Endothelial cell of umbilical vein (primary cell): Measurements from ENCODE around the gene IFT57. TPM values are rescaled to one million over a fixed set of nuclear protein-coding genes. Genes with fewer than 3 reads are reported as not detected.

Experiments used
- BruUV-seq: library from RNA; stranded (reverse); fragments of 400-500 nt; replicated peaks from 2 replicates; lab custom pipeline; 2021; lab: Mats Ljungman, UMichigan
- CTCF ChIA-PET: fragments of 300-600, 350-600 bp; sonication (Branson Sonifier 250); formaldehyde crosslinking; loops from one replicate; lab custom pipeline; 2021; ENCODE audit warnings: antibody characterized with exemption, inconsistent platforms; lab: Charles Lee
- POLR2A ChIA-PET: fragments of 300-600, 350-600 bp; sonication (Branson Sonifier 250); formaldehyde crosslinking; loops from one replicate; lab custom pipeline; 2021; ENCODE audit warnings: antibody characterized with exemption, inconsistent platforms; lab: Charles Lee
- DNase-seq: peaks from one replicate; pipeline ENCODE4 v3.0.0-alpha.2; 2011; ENCODE audit warnings: low read depth, low spot score
- FAIRE-seq: peaks from 2 replicates; lab custom pipeline; 2011; peaks lifted over from hg19 to GRCh38; lab: Jason Lieb, UNC
- H2AFZ ChIP-seq: 2 replicates; pipeline ENCODE4 v1.6.0; 2012; ENCODE audit warnings: low read depth, low read length, control low read depth, inconsistent platforms
- H3K27ac ChIP-seq: 2 replicates; pipeline ENCODE4 v1.5.1; 2011; ENCODE audit warnings: low read depth, mild to moderate bottlenecking, control low read depth, low read length, moderate library complexity; ENCODE audit not compliant: insufficient read depth
- H3K27me3 ChIP-seq, 2 experiments: 2 replicates each; pipeline versions ENCODE4 v1.6.0 to v1.6.1; 2011; ENCODE audit warnings: low read length in 2 of 2, mixed read lengths in 1 of 2; ENCODE audit not compliant: control insufficient read depth in 2 of 2, insufficient read depth in 2 of 2
- H3K36me3 ChIP-seq, 2 experiments: 2 replicates in 1 of 2; 3 replicates in 1 of 2; pipeline ENCODE4 v1.5.1; 2011; ENCODE audit warnings: low read length in 2 of 2, mild to moderate bottlenecking in 1 of 2, moderate library complexity in 1 of 2; ENCODE audit not compliant: control insufficient read depth in 2 of 2, insufficient read depth in 2 of 2; ENCODE audit errors: extremely low read depth in 1 of 2
- H3K4me1 ChIP-seq: 3 replicates; pipeline ENCODE4 v1.5.1; 2011; ENCODE audit warnings: mild to moderate bottlenecking, low read length; ENCODE audit not compliant: control insufficient read depth, insufficient read depth; ENCODE audit errors: extremely low read depth
- H3K4me2 ChIP-seq: 2 replicates; pipeline ENCODE4 v1.6.1; 2011; ENCODE audit warnings: low read length, control low read depth, mixed read lengths; ENCODE audit not compliant: insufficient read depth
- H3K4me3 ChIP-seq, 3 experiments: fragments of 200-600 bp in 1 of 3; sonication (generic), shearing (Covaris generic) in 1 of 3; replicated peaks in 1 of 3; 2 replicates each; pipeline ENCODE4 v1.5.1; 2011 to 2016; ENCODE audit warnings: control low read depth in 3 of 3, low read length in 3 of 3, mild to moderate bottlenecking in 2 of 3, inconsistent platforms in 1 of 3, low read depth in 1 of 3, moderate library complexity in 1 of 3; ENCODE audit not compliant: insufficient read depth in 1 of 3
- H3K79me2 ChIP-seq: 2 replicates; pipeline ENCODE4 v1.6.0; 2012; ENCODE audit warnings: low read length, inconsistent platforms; ENCODE audit not compliant: control insufficient read depth, insufficient read depth
- H3K9ac ChIP-seq: replicated peaks from 2 replicates; pipeline ENCODE3; 2011; ENCODE audit warnings: low read length, control low read depth; ENCODE audit not compliant: insufficient read depth; ENCODE audit errors: extremely low read depth
- H3K9me1 ChIP-seq: replicated peaks from 3 replicates; pipeline ENCODE4 v1.6.0; 2011; ENCODE audit warnings: mild to moderate bottlenecking, low read length; ENCODE audit not compliant: control insufficient read depth, insufficient read depth; ENCODE audit errors: extremely low read depth
- H3K9me3 ChIP-seq: replicated peaks from 2 replicates; pipeline ENCODE4 v1.5.1; 2012; ENCODE audit warnings: low read length, inconsistent platforms; ENCODE audit not compliant: control insufficient read depth, insufficient read depth
- H4K20me1 ChIP-seq: replicated peaks from 2 replicates; pipeline ENCODE3; 2011; ENCODE audit warnings: mild to moderate bottlenecking, low read length; ENCODE audit not compliant: control insufficient read depth, insufficient read depth; ENCODE audit errors: extremely low read depth
- EZH2 ChIP-seq: IDR thresholded peaks from 2 replicates; pipeline ENCODE4 v1.6.1; 2012; ENCODE audit warnings: borderline replicate concordance, low read depth, mild to moderate bottlenecking, moderate library complexity, low read length, inconsistent platforms; ENCODE audit not compliant: severe bottlenecking
- FOS ChIP-seq: IDR thresholded peaks from 2 replicates; pipeline ENCODE4 v1.6.1; 2011; ENCODE audit warnings: mild to moderate bottlenecking, low read length, moderate library complexity, borderline replicate concordance; ENCODE audit not compliant: insufficient read depth
- GATA2 ChIP-seq: IDR thresholded peaks from 2 replicates; pipeline ENCODE4 v1.7.0; 2011; ENCODE audit warnings: low read depth, mild to moderate bottlenecking, moderate library complexity, mixed read lengths, low read length; ENCODE audit not compliant: insufficient read length, insufficient read depth
- JUN ChIP-seq: IDR thresholded peaks from 2 replicates; pipeline ENCODE4 v1.6.1; 2011; ENCODE audit warnings: borderline replicate concordance, low read depth; ENCODE audit not compliant: insufficient read length, insufficient read depth
- MYC ChIP-seq: IDR thresholded peaks from one replicate; pipeline ENCODE4 v1.6.1; 2011; ENCODE audit warnings: mild to moderate bottlenecking, low read depth, low read length
- POLR2A ChIP-seq: IDR thresholded peaks from 2 replicates; pipeline ENCODE4 v1.6.1; 2012; ENCODE audit warnings: low read depth, mild to moderate bottlenecking, control low read depth, low read length
- POLR2AphosphoS5 ChIP-seq: IDR thresholded peaks from 2 replicates; pipeline ENCODE4 v1.6.1; 2012; ENCODE audit warnings: low read depth, mild to moderate bottlenecking, control low read depth, low read length, moderate library complexity; ENCODE audit not compliant: insufficient read depth
- dilution Hi-C: fragments of 300-500 bp; cut with MboI; formaldehyde crosslinking; loops from one replicate; pipeline ENCODE4 v1.15.0; 2019; ENCODE audit warnings: low sequenced_read_pairs; ENCODE audit not compliant: extremely low pct_ligation_motif_present
- intact Hi-C: fragments of 100-400 bp; cut with micrococcal nuclease; formaldehyde crosslinking; loops from one replicate; pipeline ENCODE4 v1.10.0; 2022
- polyA plus RNA-seq, 4 experiments: library from polyadenylated mRNA; depleted of rRNA in 3 of 4; stranded (reverse) in 3 of 4; unstranded in 1 of 4; fragments of >200 nt; gene quantifications; 2 replicates each; pipeline versions ENCODE4 v1.2.1 to v1.2.3, GENCODE V29; 2011 to 2012; ENCODE audit warnings: missing spikeins in 1 of 4
- total RNA-seq: library from RNA; stranded (reverse); gene quantifications from 2 replicates; pipeline ENCODE4 v1.2.3, GENCODE V29; 2021
- TF ChIP-seq, protein P1 (sequence below): IDR thresholded peaks from 2 replicates; pipeline ENCODE4 v1.6.1; 2011; ENCODE audit not compliant: insufficient read depth, insufficient read length
- TF ChIP-seq, protein P2 (sequence below), 2 donors: IDR thresholded peaks; 1 replicate in 1 of 2; 2 replicates in 1 of 2; pipeline ENCODE4 v1.5.1; 2011; ENCODE audit warnings: low read length in 2 of 2, mild to moderate bottlenecking in 2 of 2, moderate library complexity in 2 of 2, control low read depth in 1 of 2, inconsistent platforms in 1 of 2, low read depth in 1 of 2; ENCODE audit not compliant: insufficient read depth in 1 of 2; ENCODE audit errors: extremely low read depth in 1 of 2

Gene IFT57
- total and polyA plus RNA-seq, 2 donors (not counting 3 experiments of a cell fraction or from before 2014, with no cell fraction given) = 15.2 to 25.1 TPM

DNA sequence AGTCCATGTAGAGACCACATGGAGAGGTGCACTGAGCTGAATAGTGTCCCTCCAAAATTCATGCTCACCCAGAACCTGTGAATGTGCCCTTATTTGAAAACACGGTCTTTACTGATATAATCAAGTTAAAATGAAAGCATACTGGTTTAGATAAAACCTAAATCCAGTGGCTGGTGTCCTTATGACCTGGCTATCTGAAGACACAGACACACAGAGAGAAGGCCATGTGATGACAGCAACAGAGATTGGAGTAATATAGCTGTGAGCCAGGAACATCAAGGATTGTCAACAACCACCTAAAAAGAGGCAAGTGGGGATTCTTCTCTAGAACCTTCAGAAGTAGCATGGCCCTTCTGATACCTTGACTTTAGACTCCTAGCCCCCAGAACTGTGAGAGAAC is 76.6 kb downstream of the IFT57 start:
- Histone ChIP-seq H3K4me1 (no peaks in the 10 kb centered on the region), H3K79me2 (no peaks in the 10 kb centered on the region), H3K36me3 (no peaks in the 10 kb centered on the region), H3K9me1 (no peaks in the 10 kb centered on the region), H2AFZ (no peak overlapping the region), H3K4me2 (no peak overlapping the region), H3K9me3 (no peaks in the 10 kb centered on the region), H3K27ac (no peak overlapping the region), H4K20me1 (no peaks in the 10 kb centered on the region), H3K4me3 (no peak overlapping the region), H3K27me3 (no peaks in the 10 kb centered on the region), H3K9ac (no peak overlapping the region)
- TF ChIP-seq MYC (no peak), JUN (no peak), FOS (no peak), POLR2A (no peak)
- TF ChIP-seq, protein P1, sequence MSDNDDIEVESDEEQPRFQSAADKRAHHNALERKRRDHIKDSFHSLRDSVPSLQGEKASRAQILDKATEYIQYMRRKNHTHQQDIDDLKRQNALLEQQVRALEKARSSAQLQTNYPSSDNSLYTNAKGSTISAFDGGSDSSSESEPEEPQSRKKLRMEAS = no peak
- DNase-seq (no peak), FAIRE-seq (no peak)
- dilution Hi-C loops (no loop called here), intact Hi-C loops (no loop called here)
- ChIA-PET POLR2A (no interaction called here), CTCF (no interaction called here)
- no TSS peak for BruUV-seq

DNA sequence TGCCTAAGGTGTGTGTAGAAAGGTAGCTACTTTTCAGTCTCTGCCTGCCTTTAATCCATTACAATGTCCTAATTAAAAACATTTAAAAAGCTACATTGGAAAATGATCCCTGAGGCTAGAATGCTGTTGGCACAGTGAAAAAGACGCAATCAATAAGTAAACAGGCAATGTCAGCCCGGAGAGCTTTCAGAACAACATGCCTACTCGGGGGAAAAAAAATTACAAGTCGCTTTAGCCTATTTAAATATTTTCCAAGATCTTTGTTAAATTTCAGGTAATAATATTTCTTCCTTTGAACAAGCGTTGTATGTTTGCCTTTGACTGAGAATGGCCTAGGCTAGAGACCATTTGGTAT is 84.8 kb downstream of the IFT57 start:
- Histone ChIP-seq H3K27ac (no peak overlapping the region), H3K9me3 (no peaks in the 10 kb centered on the region), H3K4me1 (peaks cover 7% of the 10 kb centered on the region), H2AFZ (no peak overlapping the region), H3K79me2 (no peaks in the 10 kb centered on the region), H3K9ac (no peak overlapping the region), H3K27me3 (no peaks in the 10 kb centered on the region), H3K9me1 (no peaks in the 10 kb centered on the region), H3K4me3 (no peak overlapping the region), H4K20me1 (no peaks in the 10 kb centered on the region), H3K4me2 (no peak overlapping the region), H3K36me3 (no peaks in the 10 kb centered on the region)
- ChIA-PET POLR2A (no interaction called here), CTCF (interaction anchor here (1.1 kb wide), 1 partner anchor 23 kb away, joined by 4 read pairs; no protein-coding TSS in a partner anchor)
- FAIRE-seq = no peak
- dilution Hi-C loops (no loop called here), intact Hi-C loops (no loop called here)
- no peak for DNase-seq
- TF ChIP-seq, protein P2, sequence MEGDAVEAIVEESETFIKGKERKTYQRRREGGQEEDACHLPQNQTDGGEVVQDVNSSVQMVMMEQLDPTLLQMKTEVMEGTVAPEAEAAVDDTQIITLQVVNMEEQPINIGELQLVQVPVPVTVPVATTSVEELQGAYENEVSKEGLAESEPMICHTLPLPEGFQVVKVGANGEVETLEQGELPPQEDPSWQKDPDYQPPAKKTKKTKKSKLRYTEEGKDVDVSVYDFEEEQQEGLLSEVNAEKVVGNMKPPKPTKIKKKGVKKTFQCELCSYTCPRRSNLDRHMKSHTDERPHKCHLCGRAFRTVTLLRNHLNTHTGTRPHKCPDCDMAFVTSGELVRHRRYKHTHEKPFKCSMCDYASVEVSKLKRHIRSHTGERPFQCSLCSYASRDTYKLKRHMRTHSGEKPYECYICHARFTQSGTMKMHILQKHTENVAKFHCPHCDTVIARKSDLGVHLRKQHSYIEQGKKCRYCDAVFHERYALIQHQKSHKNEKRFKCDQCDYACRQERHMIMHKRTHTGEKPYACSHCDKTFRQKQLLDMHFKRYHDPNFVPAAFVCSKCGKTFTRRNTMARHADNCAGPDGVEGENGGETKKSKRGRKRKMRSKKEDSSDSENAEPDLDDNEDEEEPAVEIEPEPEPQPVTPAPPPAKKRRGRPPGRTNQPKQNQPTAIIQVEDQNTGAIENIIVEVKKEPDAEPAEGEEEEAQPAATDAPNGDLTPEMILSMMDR (IDR thresholded peaks at IDR 0.05; ENCODE audit: extremely low read depth in 1 of 2, insufficient read depth in 1 of 2, low read depth in 1 of 2, low read length in 2 of 2) = no peak
- TF ChIP-seq, protein P1 = no peak
- TF ChIP-seq FOS (no peak), POLR2A (no peak), JUN (no peak), GATA2 (no peak), POLR2AphosphoS5 (no peak), EZH2 (no peak), MYC (no peak)
- no TSS peak for BruUV-seq
